ENCODE results near the gene RAPGEF3. TPM values are rescaled to one million over a fixed set of nuclear protein-coding genes. Genes with fewer than 3 reads are reported as not detected.

Gene RAPGEF3
- polyA plus RNA-seq, 3 donors = 0.08 to 2.5 (median 0.60) TPM

DNA sequence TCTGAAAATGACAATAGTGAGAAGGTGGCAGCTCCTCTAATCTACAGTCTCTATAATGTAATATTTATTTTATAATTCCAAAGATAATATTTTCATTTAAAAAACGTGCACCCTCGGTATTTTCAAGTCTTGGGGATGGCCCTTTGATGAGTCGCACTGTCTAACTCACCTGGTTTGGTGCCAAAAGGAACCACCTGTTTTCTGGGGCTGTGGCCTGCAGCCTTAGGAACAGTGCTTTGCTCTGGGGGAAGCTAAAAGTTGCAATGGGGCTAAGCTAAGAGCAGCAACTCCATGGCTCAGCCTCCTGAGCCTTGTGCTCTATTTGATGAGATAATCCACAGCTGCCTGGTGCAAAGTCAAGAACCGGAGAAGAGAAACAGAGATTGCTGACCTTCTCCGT lies 27.0 kb downstream of the RAPGEF3 start:
- DNase-seq = no peak
- no peak overlapping the region for H3K4me2 ChIP-seq (replicated peaks; ENCODE audit: extremely low read depth, low read length, poor library complexity, severe bottlenecking)
- no peaks in the 10 kb centered on the region for H3K9me3 ChIP-seq (replicated peaks in 1 of 2; ENCODE audit: control insufficient read depth in 1 of 2, insufficient read depth in 1 of 2, low read length in 2 of 2)
- TF ChIP-seq, protein P1, sequence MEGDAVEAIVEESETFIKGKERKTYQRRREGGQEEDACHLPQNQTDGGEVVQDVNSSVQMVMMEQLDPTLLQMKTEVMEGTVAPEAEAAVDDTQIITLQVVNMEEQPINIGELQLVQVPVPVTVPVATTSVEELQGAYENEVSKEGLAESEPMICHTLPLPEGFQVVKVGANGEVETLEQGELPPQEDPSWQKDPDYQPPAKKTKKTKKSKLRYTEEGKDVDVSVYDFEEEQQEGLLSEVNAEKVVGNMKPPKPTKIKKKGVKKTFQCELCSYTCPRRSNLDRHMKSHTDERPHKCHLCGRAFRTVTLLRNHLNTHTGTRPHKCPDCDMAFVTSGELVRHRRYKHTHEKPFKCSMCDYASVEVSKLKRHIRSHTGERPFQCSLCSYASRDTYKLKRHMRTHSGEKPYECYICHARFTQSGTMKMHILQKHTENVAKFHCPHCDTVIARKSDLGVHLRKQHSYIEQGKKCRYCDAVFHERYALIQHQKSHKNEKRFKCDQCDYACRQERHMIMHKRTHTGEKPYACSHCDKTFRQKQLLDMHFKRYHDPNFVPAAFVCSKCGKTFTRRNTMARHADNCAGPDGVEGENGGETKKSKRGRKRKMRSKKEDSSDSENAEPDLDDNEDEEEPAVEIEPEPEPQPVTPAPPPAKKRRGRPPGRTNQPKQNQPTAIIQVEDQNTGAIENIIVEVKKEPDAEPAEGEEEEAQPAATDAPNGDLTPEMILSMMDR (IDR thresholded peaks at IDR 0.05) = no peak
- H3K4me1 ChIP-seq (ENCODE audit: control insufficient read depth in 1 of 2, insufficient read depth in 2 of 2, low read length in 2 of 2) = peaks cover 22 to 32% of the 10 kb centered on the region in 2 donors
- H3K36me3 ChIP-seq (replicated peaks in 1 of 2; ENCODE audit: control insufficient read depth in 1 of 2, insufficient read depth in 2 of 2, low read length in 2 of 2) = peaks cover 0 to 7% of the 10 kb centered on the region in 2 donors
- no peak overlapping the region for H3K9ac ChIP-seq (ENCODE audit: insufficient read depth, low read length, poor library complexity, severe bottlenecking)
- intact Hi-C loops (cut with micrococcal nuclease) = no loop called here
- Mint-ChIP-seq H3K4me1 (peaks cover 28% of the 10 kb centered on the region), H3K9me3 (no peaks in the 10 kb centered on the region), H3K4me3 (no peak overlapping the region), H3K36me3 (peaks cover 6 to 11% of the 10 kb centered on the region in 2 donors), H3K27me3 (ENCODE audit: low read depth in 3 of 3) (peaks cover 1 to 6% (median 4%) of the 10 kb centered on the region in 3 donors), H3K27ac (peak overlapping the region in 1 of 7 donors; percentile 20)
- H3K4me3 ChIP-seq (replicated peaks in 1 of 3; ENCODE audit: low read depth in 2 of 3, low read length in 3 of 3) = no peak overlapping the region
- WGBS (ENCODE audit: insufficient coverage) = 90% methylated on average over 3 of the region's 5 CpGs
- no peaks in the 10 kb centered on the region for H3K79me2 ChIP-seq (ENCODE audit: insufficient read depth, low read length)
- H2AFZ ChIP-seq (ENCODE audit: insufficient read depth, low read depth, low read length, poor library complexity, severe bottlenecking) = no peak overlapping the region
- H4K20me1 ChIP-seq (ENCODE audit: insufficient read depth, low read length) = no peaks in the 10 kb centered on the region
- H3K27me3 ChIP-seq (ENCODE audit: control insufficient read depth in 2 of 2, insufficient read depth in 2 of 2, low read length in 2 of 2) = no peaks in the 10 kb centered on the region
- no peak overlapping the region for H3K27ac ChIP-seq (ENCODE audit: low read depth in 1 of 2, low read length in 2 of 2)

DNA sequence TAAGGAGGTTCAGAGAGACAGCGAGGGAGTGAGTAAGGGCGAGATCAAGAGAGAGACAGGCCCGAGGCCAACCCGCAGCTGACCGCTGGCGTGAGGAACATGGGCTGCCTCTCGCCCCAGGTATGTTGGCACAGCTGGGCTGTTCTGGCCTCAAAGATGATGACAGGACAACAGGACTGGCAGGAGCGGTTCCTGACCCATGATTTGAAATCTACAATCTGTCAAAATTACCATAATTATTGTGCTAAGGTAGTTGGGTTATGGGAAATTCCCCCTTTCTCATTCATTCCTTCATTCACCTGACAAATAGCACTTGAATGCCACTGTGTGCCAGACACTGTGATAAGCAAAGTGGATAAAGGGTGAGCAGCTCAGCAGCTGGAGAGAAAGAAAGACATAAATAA lies 28.3 kb downstream of the RAPGEF3 start:
- no peak for DNase-seq
- peaks cover 0 to 7% of the 10 kb centered on the region in 2 donors for H3K36me3 ChIP-seq (replicated peaks in 1 of 2; ENCODE audit: control insufficient read depth in 1 of 2, insufficient read depth in 2 of 2, low read length in 2 of 2)
- H3K27ac ChIP-seq (ENCODE audit: low read depth in 1 of 2, low read length in 2 of 2) = no peak overlapping the region
- no peak overlapping the region for H3K4me2 ChIP-seq (replicated peaks; ENCODE audit: extremely low read depth, low read length, poor library complexity, severe bottlenecking)
- no peaks in the 10 kb centered on the region for H4K20me1 ChIP-seq (ENCODE audit: insufficient read depth, low read length)
- TF ChIP-seq, protein P1 (IDR thresholded peaks at IDR 0.05) = no peak
- peak overlapping the region in 1 of 7 donors; percentile 37 for H3K27ac Mint-ChIP-seq
- WGBS (ENCODE audit: insufficient coverage) = 98% methylated on average over 6 of the region's 8 CpGs
- no peak overlapping the region for H3K4me3 Mint-ChIP-seq
- H3K4me1 Mint-ChIP-seq = peaks cover 20% of the 10 kb centered on the region
- no peak overlapping the region for H2AFZ ChIP-seq (ENCODE audit: insufficient read depth, low read depth, low read length, poor library complexity, severe bottlenecking)
- H3K4me1 ChIP-seq (ENCODE audit: control insufficient read depth in 1 of 2, insufficient read depth in 2 of 2, low read length in 2 of 2) = peaks cover 13 to 22% of the 10 kb centered on the region in 2 donors
- intact Hi-C loops (cut with micrococcal nuclease) = no loop called here
- H3K9ac ChIP-seq (ENCODE audit: insufficient read depth, low read length, poor library complexity, severe bottlenecking) = no peak overlapping the region
- H3K27me3 ChIP-seq (ENCODE audit: control insufficient read depth in 2 of 2, insufficient read depth in 2 of 2, low read length in 2 of 2) = no peaks in the 10 kb centered on the region
- H3K27me3 Mint-ChIP-seq (ENCODE audit: low read depth in 3 of 3) = peaks cover under 1 to 7% (median 4%) of the 10 kb centered on the region in 3 donors
- H3K36me3 Mint-ChIP-seq = peaks cover 6 to 11% of the 10 kb centered on the region in 2 donors
- H3K4me3 ChIP-seq (replicated peaks in 1 of 3; ENCODE audit: low read depth in 2 of 3, low read length in 3 of 3) = no peak overlapping the region
- no peaks in the 10 kb centered on the region for H3K9me3 Mint-ChIP-seq
- no peaks in the 10 kb centered on the region for H3K9me3 ChIP-seq (replicated peaks in 1 of 2; ENCODE audit: control insufficient read depth in 1 of 2, insufficient read depth in 1 of 2, low read length in 2 of 2)
- no peaks in the 10 kb centered on the region for H3K79me2 ChIP-seq (ENCODE audit: insufficient read depth, low read length)
